K562 (cell line): Measurements from ENCODE around the gene PTH1R. TPM values are rescaled to one million over a fixed set of nuclear protein-coding genes. Genes with fewer than 3 reads are reported as not detected.

Source experiments
- ARID3A ChIP-seq: IDR thresholded peaks from 2 replicates; pipeline ENCODE4 v1.6.1; 2012; ENCODE audit warnings: low read depth, low read length, improper control_type of control experiment, borderline replicate concordance
- CCAR2 ChIP-seq: fragments of 200-400 bp; formaldehyde crosslinking; IDR thresholded peaks from 2 replicates; pipeline ENCODE4 v1.6.1; 2017; ENCODE audit warnings: mild to moderate bottlenecking, low read depth, low read length
- FOXA1 ChIP-seq: fragments of 450-650 bp; IDR thresholded peaks from 2 replicates; pipeline ENCODE4 v1.6.1; 2016; ENCODE audit warnings: mild to moderate bottlenecking, borderline replicate concordance
- HOMEZ ChIP-seq: fragments of 250-450 bp; sonication (Bioruptor Pico); IDR thresholded peaks from 2 replicates; pipeline ENCODE4 v1.4.0; 2020; ENCODE audit warnings: mild to moderate bottlenecking, moderate library complexity
- SMAD2 ChIP-seq: fragments of 150-350 bp; IDR thresholded peaks from 2 replicates; pipeline ENCODE4 v1.6.1; 2014; ENCODE audit warnings: low read depth, mild to moderate bottlenecking, low read length
- TFE3 ChIP-seq: fragments of 450-650 bp; formaldehyde crosslinking; IDR thresholded peaks from 2 replicates; pipeline ENCODE4 v1.4.0; 2020; ENCODE audit warnings: mild to moderate bottlenecking, mixed read lengths
- XRCC3 ChIP-seq: fragments of 450-650 bp; IDR thresholded peaks from 2 replicates; pipeline ENCODE4 v1.6.1; 2017; ENCODE audit warnings: mild to moderate bottlenecking, moderate library complexity
- ZNF143 ChIP-seq: sonication (generic); formaldehyde crosslinking; IDR thresholded peaks from 2 replicates; pipeline ENCODE4 v1.9.0; 2022; ENCODE audit warnings: mild to moderate bottlenecking, missing genetic modification reagents
- polyA plus RNA-seq, 8 experiments: library from polyadenylated mRNA; depleted of rRNA in 4 of 8; stranded (reverse) in 5 of 8; unstranded in 3 of 8; fragments of >200 nt; fragmentation: Nextera tagmentation in 2 of 8; fragmentation: Illumina TruSeq in 1 of 8; extraction: Ambion mirVana in 2 of 8; extraction: Trizol in 1 of 8; gene quantifications; 2 replicates each; pipeline versions ENCODE4 v1.2.1 to v1.2.3, GENCODE V29; 2011 to 2014; ENCODE audit warnings: inconsistent platforms in 1 of 8, missing spikeins in 1 of 8
- total RNA-seq, 7 experiments: library from RNA; depleted of rRNA in 6 of 7; stranded (reverse); fragments of >200 nt in 6 of 7; fragmentation: Illumina TruSeq in 2 of 7; extraction: Trizol in 2 of 7; gene quantifications; 2 replicates each; pipeline versions ENCODE4 v1.2.1 to v1.2.3, GENCODE V29; 2011 to 2021; ENCODE audit warnings: low replicate concordance in 1 of 7

Gene PTH1R
- total and polyA plus RNA-seq, 9 of the 15 experiments (the other 6 are each of a cell fraction or from before 2014, with no cell fraction given), result not detected

- TF ChIP-seq TFE3 (CRISPR knock-in tag), result no peak
- TF ChIP-seq ARID3A, result no peak
- TF ChIP-seq FOXA1, result no peak
- TF ChIP-seq HOMEZ (CRISPR knock-in tag), result no peak
- no peak for TF ChIP-seq ZNF143 (CRISPR knock-in tag)
- TF ChIP-seq XRCC3, result no peak
- TF ChIP-seq CCAR2, result no peak
- no peak for TF ChIP-seq SMAD2
Observed at GRCh38 chr3:46831316-46831715, 46.2 kb upstream of the PTH1R start (continued).
